T-helper 2 cell (primary cell): ENCODE measurements around the gene GYS1.
"Not testable (repeated sequence)": the region's sequence is repeated elsewhere in the genome, so short reads cannot be mapped to it uniquely, and the experiment has no call there.

Source experiments
- DNase-seq, 5 experiments: peaks; one replicate each; pipeline versions ENCODE4 v3.0.0 to v3.0.0-alpha.2; 2012 to 2022
- total RNA-seq, 2 donors: gene quantifications; one replicate each; lab custom pipeline; 2026; lab: John Stamatoyannopoulos, UW

Gene GYS1
- 21.2 to 27.9 reads per million in 2 donors for total RNA-seq

DNA sequence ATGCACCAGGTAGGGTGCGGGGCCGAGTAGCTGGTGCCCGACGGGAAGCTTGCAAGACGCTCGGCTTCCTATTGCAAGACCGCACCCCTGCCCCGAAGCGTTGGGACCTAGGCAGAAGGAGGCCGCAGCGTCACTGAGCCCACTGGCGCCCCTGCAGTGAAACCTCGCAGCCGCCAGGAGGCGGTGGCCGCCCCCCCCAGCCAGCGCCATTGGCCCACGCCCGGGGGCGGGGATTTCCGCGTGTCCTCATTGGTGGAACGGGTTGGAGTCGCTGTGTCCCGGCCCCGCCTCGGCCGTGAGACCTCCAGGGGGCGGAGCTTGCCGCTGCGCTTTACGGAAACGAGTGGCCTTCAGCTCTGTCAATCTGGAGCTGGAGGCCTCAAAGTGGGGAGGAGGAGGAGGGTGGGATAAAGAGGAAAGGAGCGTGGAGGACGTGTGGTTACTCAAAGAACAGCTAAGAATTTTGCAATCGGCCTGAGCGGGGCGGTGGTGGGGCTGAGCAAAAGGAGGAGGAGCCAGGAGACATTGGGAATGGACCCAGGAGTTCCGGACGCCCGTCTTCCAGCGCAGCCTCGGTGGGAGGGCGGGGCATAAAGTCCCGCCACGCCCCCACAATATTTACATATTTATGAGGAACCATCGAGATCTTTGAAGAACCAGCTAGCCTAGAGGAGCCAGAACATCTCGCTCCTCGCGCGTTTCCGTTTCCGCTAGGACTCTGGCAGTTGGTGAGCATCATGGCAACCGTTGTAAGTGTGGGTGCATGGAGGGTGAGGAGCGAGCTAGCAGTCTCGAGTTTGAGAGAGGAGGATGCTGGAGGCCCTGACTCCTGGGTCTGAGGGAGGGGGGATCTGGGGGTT is at the start of gene GYS1, which contains the start of gene RUVBL2:
Gene GYS1, minus strand, starts transcription at position 135 of the 860 bp plus-strand sequence. CDS start 197 bp downstream, outside the sequence.
Gene RUVBL2, plus strand, starts transcription at position 713 of the 860 bp plus-strand sequence. Its CDS starts 25 bp downstream, at position 738.
- peak; percentile 98 to 100 (median 99) for DNase-seq

DNA sequence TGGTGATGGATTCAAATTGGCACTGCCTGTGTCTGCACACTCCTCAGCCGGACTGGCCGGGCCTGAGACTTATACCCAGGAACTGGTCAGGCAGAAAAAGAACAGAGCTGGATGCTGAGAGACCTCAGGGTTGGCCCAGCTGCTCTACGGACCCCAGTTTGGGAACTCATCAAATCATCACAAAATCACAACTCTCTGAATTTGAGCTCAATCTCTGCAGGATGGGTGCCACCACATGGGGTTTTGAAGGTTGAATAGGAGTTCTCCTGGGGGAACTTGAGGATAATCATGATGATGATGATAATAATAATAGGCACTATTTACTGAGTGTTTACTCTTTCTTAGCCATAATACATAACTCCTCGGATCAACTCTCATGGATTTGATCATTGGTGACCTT is 49.6 kb upstream of the GYS1 start:
- DNase-seq, result not testable (repeated sequence)

DNA sequence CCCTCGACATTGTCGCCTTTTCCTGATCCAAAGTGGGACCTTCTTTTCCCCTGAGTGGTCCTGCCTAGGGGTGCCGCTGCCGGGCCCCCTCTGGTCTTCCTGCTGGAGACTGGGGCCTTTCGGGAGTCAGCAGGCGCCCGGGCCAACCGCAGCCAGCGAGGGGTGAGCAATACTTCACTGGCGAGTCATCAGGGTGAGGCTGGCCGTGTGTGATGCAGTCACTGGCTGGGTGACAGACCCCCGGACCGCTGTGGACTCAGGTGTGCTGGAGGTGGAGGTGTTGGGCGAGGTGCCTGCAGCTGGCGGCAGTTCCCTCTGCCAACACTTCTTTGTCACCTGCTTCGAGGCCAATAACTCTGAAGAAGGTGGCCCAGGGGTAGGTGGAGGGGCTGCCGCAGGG is 49.1 kb upstream of the GYS1 start:
- DNase-seq, result no peak

DNA sequence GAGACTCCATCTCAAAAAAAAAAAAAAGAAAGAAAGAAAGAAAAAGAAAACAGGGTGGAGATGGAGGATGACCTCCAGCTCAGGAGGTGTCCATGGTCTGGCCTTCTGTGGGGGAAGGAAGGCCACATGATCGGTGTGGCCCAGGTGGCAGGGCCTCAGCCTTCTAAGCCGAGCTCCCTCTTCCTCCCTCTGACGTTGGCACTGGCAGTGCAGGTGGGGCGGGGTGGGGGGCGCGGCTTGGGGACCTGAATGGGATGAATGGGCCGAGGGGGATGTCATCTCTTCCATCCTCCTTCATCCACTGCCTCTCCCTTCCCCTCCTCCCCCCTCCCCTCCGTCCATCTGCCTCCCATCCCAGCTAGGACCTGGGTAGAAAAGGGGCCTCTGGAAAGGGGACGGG is 46.6 kb upstream of the GYS1 start:
- not testable (repeated sequence) for DNase-seq

DNA sequence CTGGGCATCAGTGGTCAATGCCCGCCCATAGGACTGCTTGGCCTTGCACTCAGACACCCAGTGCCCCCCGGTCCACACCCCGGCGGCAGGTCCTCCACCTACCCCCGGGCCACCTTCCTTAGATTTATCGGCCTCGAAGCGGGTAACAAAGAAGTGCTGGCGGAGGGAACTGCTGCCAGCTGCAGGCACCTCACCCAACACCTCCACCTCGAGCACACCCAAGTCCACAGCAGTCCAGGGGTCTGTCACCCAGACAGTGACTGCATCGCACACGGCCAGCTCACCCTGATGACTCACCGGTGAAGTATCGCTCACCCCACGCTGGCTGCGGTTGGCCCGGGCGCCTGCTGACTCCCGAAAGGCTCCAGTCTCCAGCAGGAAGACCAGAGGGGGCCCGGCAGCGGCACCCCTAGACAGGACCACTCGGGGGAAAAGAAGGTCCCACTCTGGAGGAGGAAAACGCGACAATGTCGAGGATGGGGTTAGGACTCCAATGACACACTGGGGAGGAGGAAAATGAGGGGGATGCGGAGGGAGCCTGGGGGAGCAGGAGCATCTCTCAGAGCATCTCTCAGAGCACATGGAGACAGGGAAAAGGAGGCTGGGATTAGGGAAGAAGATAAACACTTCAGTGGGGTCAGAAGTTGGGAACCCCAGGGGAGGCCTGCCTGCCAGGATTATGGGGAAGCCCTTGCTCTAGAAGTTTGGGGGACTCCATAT is 45.6 kb upstream of the GYS1 start:
- not testable (repeated sequence) for DNase-seq

DNA sequence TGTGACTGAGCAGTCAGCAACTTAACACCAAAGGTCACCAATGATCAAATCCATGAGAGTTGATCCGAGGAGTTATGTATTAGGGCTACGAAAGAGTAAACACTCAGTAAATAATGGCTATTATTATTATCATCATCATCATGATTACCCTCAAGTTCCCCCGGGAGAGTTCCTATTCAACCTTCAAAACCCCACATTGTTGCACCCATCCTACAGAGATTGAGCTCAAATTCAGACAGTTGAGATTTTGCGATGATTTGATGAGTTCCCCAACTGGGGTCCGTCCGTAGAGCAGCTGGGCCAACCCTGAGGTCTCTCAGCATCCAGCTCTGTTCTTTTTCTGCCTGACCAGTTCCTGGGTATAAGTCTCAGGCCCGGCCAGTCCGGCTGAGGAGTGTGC is 45.0 kb upstream of the GYS1 start:
- DNase-seq, result not testable (repeated sequence)

DNA sequence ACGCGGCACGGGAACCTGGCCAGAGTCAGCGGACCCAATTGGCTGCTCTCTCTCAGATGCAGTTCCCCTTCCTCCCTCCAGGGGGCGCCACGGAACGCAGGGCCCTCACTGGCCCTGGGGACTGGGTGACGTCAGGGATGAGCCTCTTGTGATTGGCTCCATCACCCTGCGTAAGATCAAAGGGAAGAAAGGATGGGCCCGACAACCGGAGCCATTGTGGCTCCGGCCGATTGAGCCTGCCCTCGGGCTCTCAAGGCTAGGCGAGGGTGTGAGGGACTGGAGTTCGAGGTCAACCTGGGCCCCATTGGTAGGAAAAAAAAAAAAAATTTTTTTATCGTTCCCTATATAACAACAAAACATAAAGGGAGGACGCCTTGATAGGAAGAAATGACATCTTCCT is 43.7 kb upstream of the GYS1 start, which contains the start of gene CGB1:
Gene CGB1, minus strand, starts transcription at position 81 of the 400 bp plus-strand sequence. CDS start 184 bp downstream, outside the sequence.
- DNase-seq, result peak in 1 of 5 experiments; percentile 60

DNA sequence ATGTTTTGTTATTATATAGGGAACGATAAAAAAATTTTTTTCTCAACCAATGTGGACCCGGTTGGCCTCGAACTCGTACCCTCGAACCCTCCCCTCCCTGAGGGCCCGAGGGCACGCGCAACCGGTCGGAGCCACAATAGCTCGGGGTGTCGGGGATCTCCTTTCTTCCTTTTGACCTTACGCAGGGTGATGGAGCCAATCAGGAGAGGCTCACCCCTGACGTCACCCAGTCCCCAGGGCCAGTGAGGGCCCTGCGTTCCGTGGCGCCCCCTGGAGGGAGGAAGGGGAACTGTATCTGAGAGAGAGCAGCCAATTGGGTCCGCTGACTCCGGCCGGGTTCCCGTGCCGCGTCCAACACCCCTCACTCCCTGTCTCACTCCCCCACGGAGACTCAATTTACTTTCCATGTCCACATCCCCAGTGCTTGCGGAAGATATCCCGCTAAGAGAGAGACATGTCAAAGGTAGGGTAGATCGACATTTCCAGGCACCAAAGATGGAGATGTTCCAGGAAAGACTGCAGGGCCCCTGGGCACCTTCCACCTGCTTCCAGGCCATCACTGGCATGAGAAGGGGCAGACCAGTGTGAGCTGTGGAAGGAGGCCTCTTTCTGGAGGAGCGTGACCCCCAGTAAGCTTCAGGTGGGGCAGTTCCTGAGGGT is 38.7 kb upstream of the GYS1 start, which contains the start of gene CGB2:
Gene CGB2, plus strand, starts transcription at position 249 of the 660 bp plus-strand sequence. Its CDS starts 206 bp downstream, at position 455.
- peak in 4 of 5 experiments; percentile 32 to 77 (median 42) for DNase-seq

DNA sequence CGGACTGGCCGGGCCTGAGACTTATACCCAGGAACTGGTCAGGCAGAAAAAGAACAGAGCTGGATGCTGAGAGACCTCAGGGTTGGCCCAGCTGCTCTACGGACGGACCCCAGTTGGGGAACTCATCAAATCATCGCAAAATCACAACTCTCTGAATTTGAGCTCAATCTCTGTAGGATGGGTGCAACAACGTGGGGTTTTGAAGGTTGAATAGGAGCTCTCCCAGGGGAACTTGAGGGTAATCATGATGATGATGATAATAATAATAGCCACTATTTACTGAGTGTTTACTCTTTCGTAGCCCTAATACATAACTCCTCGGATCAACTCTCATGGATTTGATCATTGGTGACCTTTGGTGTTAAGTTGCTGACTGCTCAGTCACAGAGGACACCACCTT is 37.2 kb upstream of the GYS1 start:
- DNase-seq, result not testable (repeated sequence)

DNA sequence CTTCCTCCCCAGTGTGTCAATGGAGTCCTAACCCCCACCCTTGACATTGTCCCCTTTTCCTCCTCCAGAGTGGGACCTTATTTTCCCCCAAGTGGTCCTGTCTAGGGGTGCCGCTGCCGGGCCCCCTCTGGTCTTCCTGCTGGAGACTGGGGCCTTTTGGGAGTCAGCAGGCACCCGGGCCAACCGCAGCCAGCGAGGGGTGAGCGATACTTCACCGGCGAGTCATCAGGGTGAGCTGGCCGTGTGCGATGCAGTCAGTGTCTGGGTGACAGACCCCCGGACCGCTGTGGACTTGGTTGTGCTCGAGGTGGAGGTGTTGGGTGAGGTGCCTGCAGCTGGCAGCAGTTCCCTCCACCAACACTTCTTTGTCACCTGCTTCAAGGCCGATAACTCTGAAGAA is 36.6 kb upstream of the GYS1 start:
- not testable (repeated sequence) for DNase-seq

DNA sequence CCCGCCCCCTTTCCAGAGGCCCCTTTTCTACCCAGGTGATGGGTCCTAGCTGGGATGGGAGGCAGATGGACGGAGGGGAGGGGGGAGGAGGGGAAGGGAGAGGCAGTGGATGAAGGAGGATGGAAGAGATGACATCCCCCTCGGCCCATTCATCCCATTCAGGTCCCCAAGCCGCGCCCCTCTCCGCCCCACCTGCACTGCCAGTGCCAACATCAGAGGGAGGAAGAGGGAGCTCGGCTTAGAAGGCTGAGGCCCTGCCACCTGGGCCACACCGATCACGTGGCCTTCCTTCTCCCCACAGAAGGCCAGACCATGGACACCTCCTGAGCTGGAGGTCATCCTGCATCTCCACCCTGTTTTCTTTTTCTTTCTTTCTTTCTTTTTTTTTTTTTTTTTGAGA is 35.6 kb upstream of the GYS1 start:
- not testable (repeated sequence) for DNase-seq

DNA sequence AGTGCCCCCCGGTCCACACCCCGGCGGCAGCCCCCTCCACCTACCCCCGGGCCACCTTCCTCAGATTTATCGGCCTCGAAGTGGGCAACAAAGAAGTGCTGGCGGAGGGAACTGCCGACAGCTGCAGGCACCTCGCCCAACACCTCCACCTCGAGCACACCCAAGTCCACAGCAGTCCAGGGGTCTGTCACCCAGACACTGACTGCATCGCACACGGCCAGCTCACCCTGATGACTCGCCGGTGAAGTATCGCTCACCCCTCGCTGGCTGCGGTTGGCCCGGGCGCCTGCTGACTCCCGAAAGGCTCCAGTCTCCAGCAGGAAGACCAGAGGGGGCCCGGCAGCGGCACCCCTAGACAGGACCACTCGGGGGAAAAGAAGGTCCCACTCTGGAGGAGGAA is 32.5 kb upstream of the GYS1 start:
- DNase-seq, result not testable (repeated sequence)

DNA sequence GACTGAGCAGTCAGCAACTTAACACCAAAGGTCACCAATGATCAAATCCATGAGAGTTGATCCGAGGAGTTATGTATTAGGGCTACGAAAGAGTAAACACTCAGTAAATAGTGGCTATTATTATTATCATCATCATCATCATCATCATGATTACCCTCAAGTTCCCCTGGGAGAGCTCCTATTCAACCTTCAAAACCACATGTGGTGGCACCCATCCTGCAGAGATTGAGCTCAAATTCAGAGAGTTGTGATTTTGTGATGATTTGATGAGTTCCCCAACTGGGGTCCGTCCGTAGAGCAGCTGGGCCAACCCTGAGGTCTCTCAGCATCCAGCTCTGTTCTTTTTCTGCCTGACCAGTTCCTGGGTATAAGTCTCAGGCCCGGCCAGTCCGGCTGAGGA is 32.0 kb upstream of the GYS1 start:
- not testable (repeated sequence) for DNase-seq

DNA sequence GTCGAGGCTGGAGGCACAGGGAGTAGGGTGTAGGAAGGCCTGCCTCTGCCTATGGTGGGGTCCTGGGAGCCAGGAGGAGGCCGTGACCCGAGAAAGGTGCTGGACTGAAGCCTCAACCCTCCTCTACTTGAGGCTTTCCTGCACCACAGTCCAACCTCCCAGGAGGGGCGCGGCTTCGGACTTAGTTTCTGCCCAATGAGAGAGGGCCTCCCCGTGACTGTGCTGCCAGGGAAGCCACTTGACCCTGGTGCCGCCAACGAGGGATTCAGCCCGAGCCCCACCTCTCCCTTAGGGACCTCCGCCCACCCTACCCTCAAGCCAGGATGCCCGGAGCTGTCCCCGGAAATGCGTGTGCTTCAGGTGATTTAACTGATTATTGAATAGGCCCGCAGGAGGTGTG is 31.1 kb upstream of the GYS1 start, which contains the start of gene CGB3:
Gene CGB3, minus strand, starts transcription at position 101 of the 400 bp plus-strand sequence. CDS start 362 bp downstream, outside the sequence.
- DNase-seq, result not testable (repeated sequence)

DNA sequence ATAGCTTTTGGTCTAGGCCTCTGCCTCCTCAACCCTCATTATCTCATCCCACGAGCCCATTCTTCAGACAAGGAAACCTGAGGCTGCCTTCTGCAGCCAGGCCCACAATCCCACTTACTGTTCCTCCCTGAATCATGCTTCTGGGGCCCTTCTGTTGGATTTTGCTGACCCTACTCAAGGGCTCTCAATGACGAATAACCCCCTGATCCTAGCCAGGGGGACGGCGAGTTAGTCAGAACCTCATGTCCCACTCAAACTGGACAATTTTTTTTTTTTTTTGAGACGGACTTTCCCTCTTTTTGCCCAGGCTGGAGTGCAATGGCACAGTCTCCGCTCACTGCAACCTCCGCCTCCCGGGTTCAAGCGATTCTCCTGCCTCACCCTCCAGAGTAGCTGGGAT is 29.0 kb upstream of the GYS1 start:
- DNase-seq, result no peak

DNA sequence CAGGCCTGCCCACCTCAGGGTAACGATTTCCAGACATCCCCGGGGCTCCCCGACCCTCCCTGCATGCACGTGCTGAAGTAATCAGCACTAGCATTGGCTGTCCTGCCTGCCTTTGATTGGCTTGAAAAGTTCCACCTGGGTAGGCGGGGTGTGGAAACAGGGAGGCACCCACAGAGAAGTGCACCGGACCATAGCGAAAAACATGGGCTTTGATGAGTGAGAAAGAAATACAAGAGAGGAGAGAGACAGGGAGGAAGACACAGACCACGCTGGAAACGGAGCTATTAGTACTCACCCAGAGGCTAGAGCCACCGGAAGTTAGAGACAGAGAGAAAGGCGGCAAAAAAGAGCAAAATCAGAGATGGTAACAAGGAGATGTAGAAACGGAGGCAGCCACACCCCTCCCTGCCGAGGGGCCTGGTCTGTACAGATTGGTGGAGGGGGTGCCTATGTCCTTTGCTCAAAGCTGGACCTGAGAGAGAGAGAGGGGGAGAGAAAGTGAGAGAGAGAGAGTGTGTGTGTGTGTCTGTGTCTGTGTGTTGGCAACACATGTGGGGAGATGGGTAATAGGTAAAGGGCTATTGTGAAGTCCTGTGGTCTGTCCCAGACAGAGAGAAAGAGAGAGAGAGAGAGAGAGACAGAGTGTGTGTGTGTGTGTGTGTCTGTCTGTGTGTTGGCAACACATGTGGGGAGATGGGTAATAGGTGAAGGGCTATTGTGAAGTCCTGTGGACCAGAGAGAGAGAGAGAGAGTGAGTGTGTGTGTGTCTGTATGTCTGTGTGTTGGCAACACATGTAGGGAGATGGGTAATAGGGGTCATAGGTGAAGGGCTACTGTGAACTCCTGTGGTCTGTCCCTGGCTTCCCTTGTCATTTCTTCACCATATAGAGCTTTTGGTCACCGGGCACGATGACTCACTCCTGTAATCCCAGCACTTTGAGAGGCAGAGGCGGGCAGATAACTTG is 28.1 kb upstream of the GYS1 start:
- DNase-seq, result peak in 1 of 5 experiments; percentile 12

DNA sequence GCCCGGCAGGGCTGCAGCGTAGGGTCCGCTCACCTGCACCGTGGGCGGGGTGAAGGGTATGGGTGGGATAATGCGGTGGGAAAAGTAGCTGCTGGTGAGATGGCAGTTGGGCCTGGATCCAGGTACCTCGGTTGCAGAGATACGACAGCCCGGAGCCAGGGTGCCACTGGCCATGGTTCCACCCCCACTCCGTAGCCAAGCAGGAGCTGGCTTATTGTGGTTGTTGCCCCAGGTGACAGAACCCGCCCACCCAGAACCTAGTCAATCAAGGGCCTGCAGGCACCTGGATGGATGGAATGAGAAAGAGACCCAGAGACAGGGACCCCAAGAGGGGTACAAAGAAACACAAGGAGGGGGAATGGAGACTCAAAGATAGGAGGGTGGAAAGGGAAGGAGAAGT is 27.2 kb upstream of the GYS1 start:
- no peak for DNase-seq

DNA sequence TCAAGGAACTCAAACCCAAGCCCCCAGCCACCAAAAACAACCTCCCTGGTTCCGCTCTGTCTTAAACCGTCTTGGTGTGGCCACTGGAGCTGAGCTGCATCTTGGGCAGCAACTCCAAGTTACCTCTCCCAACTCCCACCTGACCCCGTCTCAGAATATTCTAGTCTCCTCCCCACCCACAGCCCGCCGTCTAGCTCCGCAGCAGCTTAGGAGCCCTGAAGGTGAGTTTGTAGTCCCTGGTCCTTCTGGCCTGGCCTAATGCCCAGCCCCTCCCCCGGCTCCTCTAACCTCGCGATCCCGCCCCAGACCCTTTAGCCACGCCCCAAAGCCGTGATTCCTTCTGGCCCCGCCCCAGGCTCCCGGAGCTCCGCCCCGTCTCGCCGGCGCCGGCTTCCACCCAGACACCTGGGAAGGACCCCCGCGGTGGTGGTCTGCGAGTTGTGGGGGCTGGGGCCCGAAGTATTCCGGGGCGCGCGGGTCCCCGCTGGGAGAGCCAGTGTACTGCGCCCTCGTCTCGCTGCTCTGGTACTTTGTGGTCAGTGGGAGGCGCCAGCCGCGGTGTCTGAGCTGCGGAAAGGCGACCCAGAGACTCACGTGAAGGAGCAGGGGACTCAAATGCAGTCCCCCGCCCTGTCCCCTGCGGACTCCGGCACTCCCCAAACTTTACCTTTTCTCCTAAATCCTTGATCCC is 26.3 kb upstream of the GYS1 start:
- DNase-seq, result peak; percentile 41 to 58 (median 50)

DNA sequence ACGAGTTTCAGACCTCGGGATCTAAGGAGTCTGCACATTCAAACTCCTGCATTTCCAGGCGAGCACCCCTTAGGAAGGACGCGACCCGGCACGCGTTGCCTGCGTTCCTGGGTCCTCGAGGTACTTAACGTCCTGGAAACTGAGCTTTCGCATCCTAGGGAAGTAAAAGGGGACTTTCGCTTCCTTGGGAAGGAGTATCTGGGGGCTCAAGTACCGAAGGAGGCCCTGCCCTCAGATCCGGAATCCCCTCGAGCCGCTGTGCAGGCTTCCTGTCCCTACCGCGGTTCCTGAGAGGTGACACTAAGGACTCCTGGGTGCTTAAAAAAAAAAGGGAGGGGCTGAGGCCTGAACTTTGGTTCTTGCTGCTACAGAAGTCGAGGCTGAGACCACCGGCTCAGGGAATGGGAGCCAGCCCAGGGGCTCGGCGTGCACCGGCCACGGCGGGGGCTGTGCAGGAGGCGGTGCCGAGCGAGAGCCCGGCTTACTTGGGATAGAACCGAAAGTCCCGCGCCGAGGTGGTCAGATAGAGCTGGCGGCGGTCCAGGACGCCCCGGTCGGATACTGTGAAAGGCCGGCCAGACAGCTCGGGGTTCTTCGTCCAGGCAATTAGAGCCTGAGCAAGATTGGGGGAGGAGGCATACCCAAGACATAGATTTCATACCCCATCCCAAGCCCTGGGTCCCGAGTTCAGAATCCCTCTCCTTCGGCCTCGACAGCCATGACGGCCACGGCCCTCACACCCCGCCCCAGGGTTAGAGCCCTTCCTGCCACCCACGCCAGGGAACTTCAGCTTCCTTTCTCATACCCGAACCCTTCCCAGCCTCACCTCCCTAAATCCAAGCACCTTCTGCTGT is 25.5 kb upstream of the GYS1 start:
- peak in 2 of 5 experiments; percentile 33 to 45 for DNase-seq
